SH-SY5Y (cell line): ENCODE measurements around the gene KNSTRN.

Experiments
- GATA2 ChIP-seq: IDR thresholded peaks from 2 replicates; pipeline ENCODE4 v1.6.1; 2011; ENCODE audit warnings: mild to moderate bottlenecking, low read depth, low read length
- GATA3 ChIP-seq: IDR thresholded peaks from 2 replicates; pipeline ENCODE4 v1.6.1; 2011; ENCODE audit warnings: low read depth, mild to moderate bottlenecking, low read length, moderate library complexity

DNA sequence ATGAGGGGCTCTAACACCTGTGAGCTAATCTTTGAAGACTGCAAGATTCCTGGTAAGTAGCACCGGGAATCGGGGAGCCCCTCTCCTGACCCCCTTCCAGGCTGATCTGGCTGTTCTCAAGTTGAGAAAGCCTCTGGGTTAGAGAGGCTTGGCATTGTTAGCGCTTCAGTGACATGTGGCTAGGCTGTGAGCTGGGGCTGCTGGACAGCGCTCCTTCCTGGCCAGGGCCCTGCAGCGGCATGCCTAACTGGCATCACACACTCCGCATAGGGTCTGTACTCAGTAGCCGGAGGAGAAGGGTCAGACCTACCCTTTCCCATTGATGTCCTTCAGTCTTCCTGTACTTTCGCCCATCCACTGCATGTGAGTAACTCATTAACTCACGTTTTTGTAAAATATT lies 30.5 kb downstream of the KNSTRN start:
- TF ChIP-seq GATA2 = no peak
- TF ChIP-seq GATA3 = no peak
